Measurements from ENCODE around the gene CSAG2.
"Not testable (repeated sequence)": the region's sequence is repeated elsewhere in the genome, so short reads cannot be mapped to it uniquely, and the experiment has no call there.

The CSAG2 gene, protein sequence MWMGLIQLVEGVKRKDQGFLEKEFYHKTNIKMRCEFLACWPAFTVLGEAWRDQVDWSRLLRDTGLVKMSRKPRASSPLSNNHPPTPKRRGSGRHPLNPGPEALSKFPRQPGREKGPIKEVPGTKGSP

DNA sequence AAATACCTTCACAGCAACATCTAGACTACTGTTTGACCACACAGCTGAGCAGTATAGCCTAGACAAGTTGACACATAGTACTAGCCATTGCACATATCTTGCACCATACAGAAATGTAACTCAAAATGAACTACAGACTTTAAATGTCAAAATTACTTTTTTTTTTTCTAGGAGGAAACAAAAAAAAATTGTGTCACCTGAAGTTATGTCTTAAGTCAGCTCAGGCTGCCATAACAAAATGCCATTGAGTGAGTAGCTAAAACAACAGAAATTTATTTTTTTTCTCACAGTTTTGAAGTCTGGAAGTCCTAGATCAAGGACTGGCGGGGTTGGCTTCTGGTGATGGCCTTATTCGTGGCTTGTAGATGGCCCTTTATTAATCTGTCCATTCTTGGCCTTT lies at the start of gene CSAG2:
CSAG2 (minus strand) TSS at position 101 of the 400 bp plus-strand sequence. CDS start 161 bp downstream, outside the sequence.
- H3K9me3 ChIP-seq (replicated peaks; ENCODE audit: insufficient read depth, low read length); H3K4me2 ChIP-seq (ENCODE audit: low read depth, low read length); H3K36me3 ChIP-seq (replicated peaks; ENCODE audit: insufficient read depth, low read length); H3K79me2 ChIP-seq (ENCODE audit: low read length); H3K27me3 ChIP-seq (replicated peaks; ENCODE audit: insufficient read depth, low read length); H3K27ac ChIP-seq (ENCODE audit: low read length); H3K9ac ChIP-seq (ENCODE audit: low read length); H3K9me2 ChIP-seq (replicated peaks; ENCODE audit: insufficient read depth, low read length); H2AFZ ChIP-seq (ENCODE audit: low read length); DNase-seq; H3K4me1 ChIP-seq (ENCODE audit: low read length); H3K4me3 ChIP-seq (ENCODE audit: low read length); H3F3A ChIP-seq (ENCODE audit: insufficient read depth, low read length); H4K20me1 ChIP-seq (ENCODE audit: insufficient read depth, low read length): not testable (repeated sequence)

DNA sequence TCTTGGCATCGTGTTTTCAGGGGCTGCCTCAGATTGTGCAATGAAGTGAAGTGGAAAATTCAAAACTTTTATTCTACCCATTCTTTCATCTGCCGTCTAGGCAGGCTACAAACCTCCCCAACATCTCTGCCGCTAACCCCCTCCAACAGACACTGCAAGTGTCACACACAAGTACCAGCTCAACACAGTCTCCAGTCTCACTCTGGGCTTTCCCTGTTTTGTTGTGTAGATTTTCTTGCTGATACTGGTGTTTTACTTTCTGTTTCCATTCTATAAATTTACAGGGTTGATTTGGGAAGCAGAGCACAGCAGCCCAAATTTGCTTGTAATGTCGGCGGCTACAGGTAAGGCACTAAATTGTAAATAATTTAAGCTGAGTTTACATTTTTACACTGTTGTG lies 45.8 kb upstream of the CSAG2 start:
- H2AFZ ChIP-seq (ENCODE audit: low read length); H3K36me3 ChIP-seq (replicated peaks; ENCODE audit: insufficient read depth, low read length); H3F3A ChIP-seq (ENCODE audit: insufficient read depth, low read length); H3K27ac ChIP-seq (ENCODE audit: low read length); H3K9me2 ChIP-seq (replicated peaks; ENCODE audit: insufficient read depth, low read length); H3K4me2 ChIP-seq (ENCODE audit: low read depth, low read length); H3K9ac ChIP-seq (ENCODE audit: low read length); DNase-seq; H3K27me3 ChIP-seq (replicated peaks; ENCODE audit: insufficient read depth, low read length); H3K9me3 ChIP-seq (replicated peaks; ENCODE audit: insufficient read depth, low read length); H3K79me2 ChIP-seq (ENCODE audit: low read length); H3K4me3 ChIP-seq (ENCODE audit: low read length); H3K4me1 ChIP-seq (ENCODE audit: low read length); H4K20me1 ChIP-seq (ENCODE audit: insufficient read depth, low read length): not testable (repeated sequence)

DNA sequence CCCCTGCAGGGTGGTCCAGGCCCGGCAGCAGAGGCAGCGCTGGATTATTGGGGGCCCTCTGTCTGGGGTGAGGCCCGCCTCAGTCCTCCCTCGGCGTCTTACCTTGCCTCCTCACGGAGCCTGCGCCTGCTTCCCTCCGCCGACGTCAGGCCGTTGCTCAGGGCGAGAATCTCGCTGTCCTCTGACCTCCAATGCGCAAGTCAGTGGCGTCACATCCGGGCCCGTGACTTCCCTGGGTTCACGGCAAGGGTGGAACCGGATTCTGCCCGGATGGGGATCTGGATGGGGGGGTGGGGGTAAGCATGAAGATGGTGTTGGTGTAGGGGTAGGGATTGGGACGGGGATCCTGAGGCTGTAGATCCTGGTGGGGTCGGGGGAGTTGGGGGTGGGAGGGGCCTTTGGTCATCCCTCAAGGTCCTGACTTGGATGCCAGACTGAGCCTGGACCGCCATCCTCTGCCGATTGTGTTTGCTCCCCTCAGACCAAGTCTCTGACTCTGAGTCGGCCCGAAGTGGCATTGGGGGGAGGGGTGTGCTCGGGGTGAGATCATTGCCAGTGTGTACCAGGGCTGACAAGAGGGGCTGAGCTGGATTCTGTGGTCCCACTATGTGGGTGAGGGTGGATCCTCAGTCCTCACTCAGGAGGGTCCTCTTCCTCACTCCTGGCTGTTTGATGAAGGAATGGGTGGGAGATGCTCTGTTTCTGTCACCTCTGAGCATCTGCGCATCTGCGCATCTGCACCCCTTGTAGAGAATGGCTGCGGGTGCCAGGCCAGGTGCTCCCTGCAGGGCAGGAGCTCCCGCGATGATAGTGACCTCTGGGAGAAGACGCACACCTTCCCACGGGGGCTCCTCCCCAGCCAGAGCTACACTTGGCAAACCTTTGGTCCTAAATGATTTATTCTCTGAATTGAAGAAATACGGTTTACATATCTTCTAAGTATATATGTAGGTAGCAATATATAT lies 44.9 kb upstream of the CSAG2 start, which contains the start of gene MAGEA2:
MAGEA2 (minus strand) TSS at position 157 of the 965 bp plus-strand sequence. CDS start 2,479 bp downstream, outside the sequence.
- DNase-seq; H3K79me2 ChIP-seq (ENCODE audit: low read length); H3K4me2 ChIP-seq (ENCODE audit: low read depth, low read length); H3K4me3 ChIP-seq (ENCODE audit: low read length); H3K27ac ChIP-seq (ENCODE audit: low read length); H3K9ac ChIP-seq (ENCODE audit: low read length); H3K27me3 ChIP-seq (replicated peaks; ENCODE audit: insufficient read depth, low read length); H3K9me2 ChIP-seq (replicated peaks; ENCODE audit: insufficient read depth, low read length); H3K9me3 ChIP-seq (replicated peaks; ENCODE audit: insufficient read depth, low read length); H3K4me1 ChIP-seq (ENCODE audit: low read length); H3F3A ChIP-seq (ENCODE audit: insufficient read depth, low read length); H4K20me1 ChIP-seq (ENCODE audit: insufficient read depth, low read length); H3K36me3 ChIP-seq (replicated peaks; ENCODE audit: insufficient read depth, low read length); H2AFZ ChIP-seq (ENCODE audit: low read length): not testable (repeated sequence)

DNA sequence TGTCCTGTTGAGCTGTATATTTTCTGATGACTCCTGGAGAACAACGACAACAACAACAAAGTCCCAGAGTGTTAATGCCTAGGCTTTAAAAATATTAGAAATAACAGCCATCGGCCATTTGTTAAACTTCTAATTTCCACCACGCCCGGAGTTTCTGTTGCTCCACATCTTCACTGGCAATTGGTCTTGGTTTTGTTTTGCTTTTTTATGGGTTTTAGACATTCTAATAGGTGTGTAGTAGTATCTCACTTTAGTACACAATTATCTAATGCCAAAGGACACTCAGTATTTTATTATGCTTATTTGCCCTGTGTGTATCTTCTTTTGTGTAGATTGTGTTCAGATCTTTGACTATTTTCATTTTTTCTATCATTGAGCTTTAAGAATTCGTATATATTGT lies 29.5 kb upstream of the CSAG2 start:
- no peaks in the 10 kb centered on the region for H3K36me3 ChIP-seq (replicated peaks; ENCODE audit: insufficient read depth, low read length)
- H2AFZ ChIP-seq (ENCODE audit: low read length), result no peak overlapping the region
- H3K4me2 ChIP-seq (ENCODE audit: low read depth, low read length), result no peak overlapping the region
- no peaks in the 10 kb centered on the region for H3K79me2 ChIP-seq (ENCODE audit: low read length)
- no peaks in the 10 kb centered on the region for H4K20me1 ChIP-seq (ENCODE audit: insufficient read depth, low read length)
- no peak overlapping the region for H3K27ac ChIP-seq (ENCODE audit: low read length)
- no peaks in the 10 kb centered on the region for H3K4me1 ChIP-seq (ENCODE audit: low read length)
- H3K4me3 ChIP-seq (ENCODE audit: low read length), result no peak overlapping the region
- H3K27me3 ChIP-seq (replicated peaks; ENCODE audit: insufficient read depth, low read length), result no peaks in the 10 kb centered on the region
- no peaks in the 10 kb centered on the region for H3K9me3 ChIP-seq (replicated peaks; ENCODE audit: insufficient read depth, low read length)
- no peaks in the 10 kb centered on the region for H3F3A ChIP-seq (ENCODE audit: insufficient read depth, low read length)
- TF ChIP-seq EZH2 (optimal IDR thresholded peaks at IDR 0.05; ENCODE audit: low read depth, low read length), result no peak
- no peak for TF ChIP-seq CTCF (IDR thresholded peaks at IDR 0.05; ENCODE audit: low read length)
- no peak for TF ChIP-seq EZH2phosphoT487 (IDR thresholded peaks at IDR 0.05; ENCODE audit: low read length)
- no peaks in the 10 kb centered on the region for H3K9me2 ChIP-seq (replicated peaks; ENCODE audit: insufficient read depth, low read length)
- DNase-seq, result no peak
- H3K9ac ChIP-seq (ENCODE audit: low read length), result no peak overlapping the region

DNA sequence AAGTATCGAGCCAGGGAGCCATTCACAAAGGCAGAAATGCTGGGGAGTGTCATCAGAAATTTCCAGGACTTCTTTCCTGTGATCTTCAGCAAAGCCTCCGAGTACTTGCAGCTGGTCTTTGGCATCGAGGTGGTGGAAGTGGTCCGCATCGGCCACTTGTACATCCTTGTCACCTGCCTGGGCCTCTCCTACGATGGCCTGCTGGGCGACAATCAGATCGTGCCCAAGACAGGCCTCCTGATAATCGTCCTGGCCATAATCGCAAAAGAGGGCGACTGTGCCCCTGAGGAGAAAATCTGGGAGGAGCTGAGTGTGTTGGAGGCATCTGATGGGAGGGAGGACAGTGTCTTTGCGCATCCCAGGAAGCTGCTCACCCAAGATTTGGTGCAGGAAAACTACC lies 27.5 kb upstream of the CSAG2 start:
- not testable (repeated sequence) for H3K27me3 ChIP-seq (replicated peaks; ENCODE audit: insufficient read depth, low read length); H3K36me3 ChIP-seq (replicated peaks; ENCODE audit: insufficient read depth, low read length); H3K9me2 ChIP-seq (replicated peaks; ENCODE audit: insufficient read depth, low read length)

More for the DNA sequence above, 27.5 kb upstream of the CSAG2 start:
- H3K9me3 ChIP-seq (replicated peaks; ENCODE audit: insufficient read depth, low read length); DNase-seq; H4K20me1 ChIP-seq (ENCODE audit: insufficient read depth, low read length); H3K27ac ChIP-seq (ENCODE audit: low read length); H3K4me3 ChIP-seq (ENCODE audit: low read length); H3K4me1 ChIP-seq (ENCODE audit: low read length); H3K4me2 ChIP-seq (ENCODE audit: low read depth, low read length); H3K9ac ChIP-seq (ENCODE audit: low read length); H3K79me2 ChIP-seq (ENCODE audit: low read length); H2AFZ ChIP-seq (ENCODE audit: low read length); H3F3A ChIP-seq (ENCODE audit: insufficient read depth, low read length): not testable (repeated sequence)
